MM.1S (cell line): ENCODE data around the gene GNPTAB.

Source experiments
- DNase-seq: peaks from one replicate; pipeline ENCODE4 v3.0.0-alpha.2; 2015
- H2AFZ ChIP-seq: fragments of 300-600 bp; sonication (generic); 2 replicates; pipeline ENCODE4 v1.6.0; 2016; ENCODE audit warnings: antibody characterized with exemption, low read length
- H3F3A ChIP-seq: fragments of 300-600 bp; sonication (generic); 2 replicates; pipeline ENCODE4 v1.6.1; 2016; ENCODE audit warnings: mild to moderate bottlenecking, antibody characterized with exemption, low read length, moderate library complexity, mixed read lengths; ENCODE audit not compliant: insufficient read depth
- H3K27ac ChIP-seq: fragments of 300-600 bp; sonication (generic); 2 replicates; pipeline ENCODE4 v1.5.1; 2016; ENCODE audit warnings: mild to moderate bottlenecking, low read length
- H3K27me3 ChIP-seq: fragments of 300-600 bp; sonication (generic); replicated peaks from 2 replicates; pipeline ENCODE4 v1.6.0; 2016; ENCODE audit warnings: low read length; ENCODE audit not compliant: insufficient read depth
- H3K36me3 ChIP-seq: fragments of 300-600 bp; sonication (generic); replicated peaks from 2 replicates; pipeline ENCODE4 v1.6.1; 2016; ENCODE audit warnings: mild to moderate bottlenecking, low read length, mixed read lengths; ENCODE audit not compliant: insufficient read depth
- H3K4me1 ChIP-seq: fragments of 300-600 bp; sonication (generic); 2 replicates; pipeline ENCODE4 v1.6.1; 2016; ENCODE audit warnings: low read length, mixed read lengths
- H3K4me2 ChIP-seq: fragments of 300-600 bp; sonication (generic); 2 replicates; pipeline ENCODE4 v1.6.0; 2016; ENCODE audit warnings: low read depth, low read length
- H3K4me3 ChIP-seq: fragments of 300-600 bp; sonication (generic); 2 replicates; pipeline ENCODE4 v1.5.1; 2016; ENCODE audit warnings: low read length, mixed read lengths
- H3K79me2 ChIP-seq: fragments of 300-600 bp; sonication (generic); 2 replicates; pipeline ENCODE4 v1.6.1; 2016; ENCODE audit warnings: mixed run types, low read length, mixed read lengths
- H3K9ac ChIP-seq: fragments of 300-600 bp; sonication (generic); 2 replicates; pipeline ENCODE4 v1.6.1; 2016; ENCODE audit warnings: low read length, mixed read lengths
- H3K9me2 ChIP-seq: fragments of 300-600 bp; sonication (generic); replicated peaks from 2 replicates; pipeline ENCODE4 v1.6.1; 2016; ENCODE audit warnings: mild to moderate bottlenecking, low read length, mixed read lengths; ENCODE audit not compliant: insufficient read depth
- H3K9me3 ChIP-seq: fragments of 300-600 bp; sonication (generic); replicated peaks from 2 replicates; pipeline ENCODE4 v1.6.1; 2016; ENCODE audit warnings: mild to moderate bottlenecking, low read length, mixed read lengths; ENCODE audit not compliant: insufficient read depth
- H4K20me1 ChIP-seq: fragments of 300-600 bp; sonication (generic); 2 replicates; pipeline ENCODE4 v1.6.1; 2016; ENCODE audit warnings: mild to moderate bottlenecking, low read length, moderate library complexity, mixed read lengths; ENCODE audit not compliant: insufficient read depth
- EZH2 ChIP-seq: fragments of 300-600 bp; sonication (generic); optimal IDR thresholded peaks from 2 replicates; pipeline ENCODE3; 2017; ENCODE audit warnings: low read depth, mild to moderate bottlenecking, antibody characterized with exemption, low read length, mixed read lengths
- EZH2phosphoT487 ChIP-seq: fragments of 300-600 bp; sonication (generic); IDR thresholded peaks from 2 replicates; pipeline ENCODE4 v1.6.1; 2018; ENCODE audit warnings: antibody characterized with exemption, low read length
- TF ChIP-seq, protein P1 (sequence below): fragments of 300-600 bp; sonication (generic); IDR thresholded peaks from 2 replicates; pipeline ENCODE4 v1.5.1; 2016; ENCODE audit warnings: antibody characterized with exemption, low read length, mixed read lengths

GNPTAB gene

DNA sequence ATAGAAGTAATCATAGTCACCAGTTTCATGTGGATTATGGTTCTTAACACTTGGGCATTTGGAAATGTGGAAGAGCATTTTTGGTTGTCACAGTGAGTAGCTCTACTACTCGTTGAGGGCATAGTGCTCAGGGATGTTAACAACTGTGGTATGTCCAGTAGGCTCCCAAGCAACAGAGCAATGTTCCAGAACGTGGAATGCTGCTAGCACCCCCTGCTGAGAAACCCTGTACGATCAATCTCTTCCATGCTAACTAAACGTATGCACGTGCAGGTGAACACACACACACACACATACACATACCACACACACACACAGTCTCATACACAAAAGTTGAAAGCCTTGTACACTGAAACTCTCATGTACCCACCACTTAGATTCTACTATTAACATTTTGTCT lies 16.6 kb upstream of the GNPTAB start:
- Histone ChIP-seq H3F3A (no peaks in the 10 kb centered on the region), H3K27ac (no peak overlapping the region), H3K4me1 (no peaks in the 10 kb centered on the region), H3K9me3 (no peaks in the 10 kb centered on the region), H3K9ac (no peak overlapping the region), H2AFZ (no peak overlapping the region), H3K4me3 (no peak overlapping the region), H3K4me2 (no peak overlapping the region), H3K36me3 (no peaks in the 10 kb centered on the region), H4K20me1 (no peaks in the 10 kb centered on the region), H3K79me2 (no peaks in the 10 kb centered on the region), H3K27me3 (no peaks in the 10 kb centered on the region), H3K9me2 (no peaks in the 10 kb centered on the region)
- TF ChIP-seq EZH2phosphoT487 (no peak), EZH2 (no peak)
- TF ChIP-seq, protein P1, sequence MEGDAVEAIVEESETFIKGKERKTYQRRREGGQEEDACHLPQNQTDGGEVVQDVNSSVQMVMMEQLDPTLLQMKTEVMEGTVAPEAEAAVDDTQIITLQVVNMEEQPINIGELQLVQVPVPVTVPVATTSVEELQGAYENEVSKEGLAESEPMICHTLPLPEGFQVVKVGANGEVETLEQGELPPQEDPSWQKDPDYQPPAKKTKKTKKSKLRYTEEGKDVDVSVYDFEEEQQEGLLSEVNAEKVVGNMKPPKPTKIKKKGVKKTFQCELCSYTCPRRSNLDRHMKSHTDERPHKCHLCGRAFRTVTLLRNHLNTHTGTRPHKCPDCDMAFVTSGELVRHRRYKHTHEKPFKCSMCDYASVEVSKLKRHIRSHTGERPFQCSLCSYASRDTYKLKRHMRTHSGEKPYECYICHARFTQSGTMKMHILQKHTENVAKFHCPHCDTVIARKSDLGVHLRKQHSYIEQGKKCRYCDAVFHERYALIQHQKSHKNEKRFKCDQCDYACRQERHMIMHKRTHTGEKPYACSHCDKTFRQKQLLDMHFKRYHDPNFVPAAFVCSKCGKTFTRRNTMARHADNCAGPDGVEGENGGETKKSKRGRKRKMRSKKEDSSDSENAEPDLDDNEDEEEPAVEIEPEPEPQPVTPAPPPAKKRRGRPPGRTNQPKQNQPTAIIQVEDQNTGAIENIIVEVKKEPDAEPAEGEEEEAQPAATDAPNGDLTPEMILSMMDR = no peak
- DNase-seq = no peak

GRCh38 chr12:101845137-101845711 lies 14.5 kb upstream of the GNPTAB start:
- Histone ChIP-seq H4K20me1 (no peaks in the 10 kb centered on the region), H2AFZ (no peak overlapping the region), H3K9me2 (no peaks in the 10 kb centered on the region), H3K9ac (no peak overlapping the region), H3K9me3 (no peaks in the 10 kb centered on the region), H3K4me2 (no peak overlapping the region), H3K4me1 (no peaks in the 10 kb centered on the region), H3K36me3 (no peaks in the 10 kb centered on the region), H3K4me3 (no peak overlapping the region), H3K79me2 (no peaks in the 10 kb centered on the region), H3F3A (no peaks in the 10 kb centered on the region), H3K27me3 (no peaks in the 10 kb centered on the region), H3K27ac (no peak overlapping the region)
- TF ChIP-seq, protein P1 = no peak
- TF ChIP-seq EZH2phosphoT487 (no peak), EZH2 (no peak)
- no peak for DNase-seq

DNA sequence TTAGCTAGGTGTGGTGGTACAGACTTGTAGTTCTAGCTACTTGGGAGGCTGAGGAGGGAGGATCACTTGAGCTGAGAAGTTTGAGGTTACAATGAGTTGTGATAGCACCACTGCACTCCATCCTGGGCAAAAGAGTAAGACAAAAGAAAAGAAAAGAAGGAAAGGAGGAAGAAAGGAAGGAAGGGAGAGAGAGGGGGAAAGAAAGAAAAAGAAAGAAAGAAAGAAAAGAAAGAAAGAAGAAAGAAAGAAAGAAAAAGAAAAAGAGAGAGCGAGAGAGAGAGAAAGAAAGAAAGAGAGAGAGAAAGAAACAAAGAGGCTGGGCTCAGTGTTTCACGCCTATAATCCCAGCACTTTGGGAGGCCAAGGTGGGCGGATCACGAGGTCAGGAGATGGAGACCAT lies 10.3 kb upstream of the GNPTAB start:
- Histone ChIP-seq H3K4me1 (peaks cover 8% of the 10 kb centered on the region), H3K36me3 (no peaks in the 10 kb centered on the region), H3K27ac (no peak overlapping the region), H3K9me3 (no peaks in the 10 kb centered on the region), H3K79me2 (no peaks in the 10 kb centered on the region), H3K4me2 (no peak overlapping the region), H3K9ac (no peak overlapping the region), H3K27me3 (no peaks in the 10 kb centered on the region), H3K9me2 (no peaks in the 10 kb centered on the region), H3K4me3 (no peak overlapping the region), H4K20me1 (no peaks in the 10 kb centered on the region), H2AFZ (no peak overlapping the region), H3F3A (peaks cover 4% of the 10 kb centered on the region; the same call in 1 of the 2 replicates)
- no peak for DNase-seq
- TF ChIP-seq EZH2 (no peak), EZH2phosphoT487 (no peak)
- TF ChIP-seq, protein P1 = no peak
